HepG2 (cell line): Measurements from ENCODE around the gene SYT17. TPM values are rescaled to one million over a fixed set of nuclear protein-coding genes. Genes with fewer than 3 reads are reported as not detected.

Experiments used
- AFF4 ChIP-seq: sonication (generic); formaldehyde crosslinking; IDR thresholded peaks from 2 replicates; pipeline ENCODE4 v1.4.0; 2020; ENCODE audit warnings: missing genetic modification reagents
- ESRRA ChIP-seq: sonication (generic); formaldehyde crosslinking; IDR thresholded peaks from 2 replicates; pipeline ENCODE4 v1.5.1; 2020; ENCODE audit warnings: mild to moderate bottlenecking, low read depth, missing genetic modification reagents
- FOXP4 ChIP-seq: sonication (generic); formaldehyde crosslinking; IDR thresholded peaks from 2 replicates; pipeline ENCODE4 v1.4.0; 2020; ENCODE audit warnings: missing genetic modification reagents
- GPBP1L1 ChIP-seq: sonication (generic); formaldehyde crosslinking; IDR thresholded peaks from 2 replicates; pipeline ENCODE4 v1.5.0; 2020; ENCODE audit warnings: mild to moderate bottlenecking, missing genetic modification reagents
- NR2F1 ChIP-seq, 2 experiments: fragments of 450-650 bp in 1 of 2; formaldehyde crosslinking in 1 of 2; IDR thresholded peaks; 2 replicates each; pipeline versions ENCODE4 v1.5.0 to v1.6.1; 2016 to 2020; ENCODE audit warnings: mild to moderate bottlenecking in 1 of 2, missing compliant biosample characterization in 1 of 2, missing genetic modification reagents in 1 of 2, moderate library complexity in 1 of 2
- PHF5A ChIP-seq: IDR thresholded peaks from one replicate; pipeline ENCODE4 v1.6.1; 2018; ENCODE audit warnings: low read depth, missing genetic modification reagents; ENCODE audit not compliant: unreplicated experiment
- SNAPC4 ChIP-seq: sonication (generic); formaldehyde crosslinking; IDR thresholded peaks from 2 replicates; pipeline ENCODE4 v1.4.0; 2020; ENCODE audit warnings: mild to moderate bottlenecking, missing genetic modification reagents
- TOE1 ChIP-seq: sonication (generic); formaldehyde crosslinking; IDR thresholded peaks from 2 replicates; pipeline ENCODE4 v1.4.0; 2020; ENCODE audit warnings: mild to moderate bottlenecking, missing genetic modification reagents
- ZNF101 ChIP-seq: sonication (generic); formaldehyde crosslinking; IDR thresholded peaks from 2 replicates; pipeline ENCODE4 v1.4.0; 2020; ENCODE audit warnings: mild to moderate bottlenecking, low read depth, missing genetic modification reagents, borderline replicate concordance
- ZNF503 ChIP-seq: sonication (generic); formaldehyde crosslinking; IDR thresholded peaks from 2 replicates; pipeline ENCODE4 v1.4.0; 2020; ENCODE audit warnings: missing genetic modification reagents
- ZNF850 ChIP-seq: sonication (generic); formaldehyde crosslinking; conservative IDR thresholded peaks from 2 replicates; pipeline ENCODE4 v1.9.0; 2021; ENCODE audit warnings: mild to moderate bottlenecking, missing genetic modification reagents
- polyA plus RNA-seq, 8 experiments: library from polyadenylated mRNA; depleted of rRNA in 3 of 8; stranded (reverse) in 7 of 8; unstranded in 1 of 8; fragments of >200 nt; fragmentation: Illumina TruSeq in 4 of 8; extraction: Trizol in 4 of 8; gene quantifications; 2 replicates each; pipeline versions ENCODE4 v1.2.1 to v1.2.3, GENCODE V29; 2011 to 2016; ENCODE audit warnings: low read depth in 4 of 8, missing spikeins in 1 of 8, mixed read lengths in 1 of 8; ENCODE audit not compliant: insufficient read depth in 1 of 8
- total RNA-seq, 5 experiments: library from RNA; depleted of rRNA; stranded (reverse); fragments of >200 nt; fragmentation: Illumina TruSeq; extraction: Trizol; gene quantifications; 2 replicates each; pipeline ENCODE4 v1.2.3, GENCODE V29; 2016; ENCODE audit warnings: low read depth in 1 of 5

SYT17 gene
- total and polyA plus RNA-seq, 2 of the 13 experiments (the other 11 are each of a cell fraction or from before 2014, with no cell fraction given): 0.44 TPM; not detected in 1

GRCh38 chr16:19130852-19131824, 36.9 kb upstream of the SYT17 start (continued):
- TF ChIP-seq AFF4 (CRISPR knock-in tag) (no peak), ESRRA (CRISPR knock-in tag) (no peak), GPBP1L1 (CRISPR knock-in tag) (no peak), NR2F1 (CRISPR knock-in tag; IDR thresholded peaks at IDR 0.05) (0 out of 4 replicates have a peak, but pooled peaks of 1 of the 2 experiments have one; percentile 3), ZNF850 (no peak), TOE1 (CRISPR knock-in tag) (no peak), SNAPC4 (CRISPR knock-in tag) (no peak), PHF5A (no peak), ZNF101 (CRISPR knock-in tag) (no peak), FOXP4 (CRISPR knock-in tag) (no peak), ZNF503 (no peak)
